Measurements from ENCODE around the gene KCNQ1OT1. TPM values are rescaled to one million over a fixed set of nuclear protein-coding genes. Genes with fewer than 3 reads are reported as not detected.

KCNQ1OT1 gene
- total RNA-seq, 1 experiment from 2014 or later = 2.4 TPM

DNA sequence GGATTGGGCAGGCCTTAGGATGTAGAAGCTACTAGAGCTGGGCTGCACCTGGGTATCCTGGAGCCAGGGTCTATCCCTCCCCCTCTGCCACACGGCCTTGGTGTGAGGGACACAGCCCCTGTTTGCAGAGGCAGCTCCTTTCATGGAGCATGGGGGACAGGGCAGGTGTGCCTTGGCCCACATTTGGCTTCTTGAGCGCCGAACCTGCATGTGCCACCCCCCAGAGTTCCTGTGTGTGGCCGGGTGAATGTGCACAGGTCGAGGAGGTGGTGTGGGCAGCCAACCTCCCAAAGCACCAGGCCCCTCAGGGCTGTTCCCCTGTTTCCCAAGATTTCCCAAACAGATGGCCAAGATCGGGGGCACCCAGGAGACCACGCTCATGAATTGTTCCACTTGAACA, 7.9 kb upstream of the KCNQ1OT1 start:
- CTCF ChIA-PET = interaction anchor here (2.0 kb wide), 1 partner anchor 15 kb away, joined by 15 read pairs; no protein-coding TSS in a partner anchor
- no peak overlapping the region for H3K4me3 Mint-ChIP-seq
- H3K9me3 Mint-ChIP-seq = peaks cover 35% of the 10 kb centered on the region
- H3K27me3 Mint-ChIP-seq (ENCODE audit: low read depth) = peaks cover 96% of the 10 kb centered on the region
- DNase-seq (ENCODE audit: low spot score) (no peak), ATAC-seq (no peak)
- peaks cover 18% of the 10 kb centered on the region for H3K4me1 Mint-ChIP-seq
- peaks cover 27% of the 10 kb centered on the region for H3K36me3 Mint-ChIP-seq
- TF ChIP-seq JUN (CRISPR knock-in tag; IDR thresholded peaks at IDR 0.05) (no peak), NR3C1 (CRISPR knock-in tag; conservative IDR thresholded peaks at IDR 0.05; ENCODE audit: low read depth) (no peak), ESRRA (CRISPR knock-in tag; IDR thresholded peaks at IDR 0.05; ENCODE audit: borderline replicate concordance) (no peak), ZBTB21 (CRISPR knock-in tag; IDR thresholded peaks at IDR 0.05; ENCODE audit: borderline replicate concordance) (no peak), ETV6 (CRISPR knock-in tag; IDR thresholded peaks at IDR 0.05) (no peak), FOXP1 (CRISPR knock-in tag; IDR thresholded peaks at IDR 0.05; ENCODE audit: borderline replicate concordance) (no peak), ZNF423 (CRISPR knock-in tag; IDR thresholded peaks at IDR 0.05) (no peak), SOX15 (CRISPR knock-in tag; IDR thresholded peaks at IDR 0.05) (no peak), RELA (CRISPR knock-in tag; IDR thresholded peaks at IDR 0.05; ENCODE audit: borderline replicate concordance) (no peak), NFE2L1 (CRISPR knock-in tag; IDR thresholded peaks at IDR 0.05) (no peak), MYBL2 (CRISPR knock-in tag; IDR thresholded peaks at IDR 0.05) (no peak), ZNF263 (CRISPR knock-in tag; IDR thresholded peaks at IDR 0.05; ENCODE audit: low read depth) (no peak), FOXJ3 (CRISPR knock-in tag; IDR thresholded peaks at IDR 0.05; ENCODE audit: borderline replicate concordance) (no peak), GABPB1 (CRISPR knock-in tag; IDR thresholded peaks at IDR 0.05) (no peak)
- TF ChIP-seq, protein P1, sequence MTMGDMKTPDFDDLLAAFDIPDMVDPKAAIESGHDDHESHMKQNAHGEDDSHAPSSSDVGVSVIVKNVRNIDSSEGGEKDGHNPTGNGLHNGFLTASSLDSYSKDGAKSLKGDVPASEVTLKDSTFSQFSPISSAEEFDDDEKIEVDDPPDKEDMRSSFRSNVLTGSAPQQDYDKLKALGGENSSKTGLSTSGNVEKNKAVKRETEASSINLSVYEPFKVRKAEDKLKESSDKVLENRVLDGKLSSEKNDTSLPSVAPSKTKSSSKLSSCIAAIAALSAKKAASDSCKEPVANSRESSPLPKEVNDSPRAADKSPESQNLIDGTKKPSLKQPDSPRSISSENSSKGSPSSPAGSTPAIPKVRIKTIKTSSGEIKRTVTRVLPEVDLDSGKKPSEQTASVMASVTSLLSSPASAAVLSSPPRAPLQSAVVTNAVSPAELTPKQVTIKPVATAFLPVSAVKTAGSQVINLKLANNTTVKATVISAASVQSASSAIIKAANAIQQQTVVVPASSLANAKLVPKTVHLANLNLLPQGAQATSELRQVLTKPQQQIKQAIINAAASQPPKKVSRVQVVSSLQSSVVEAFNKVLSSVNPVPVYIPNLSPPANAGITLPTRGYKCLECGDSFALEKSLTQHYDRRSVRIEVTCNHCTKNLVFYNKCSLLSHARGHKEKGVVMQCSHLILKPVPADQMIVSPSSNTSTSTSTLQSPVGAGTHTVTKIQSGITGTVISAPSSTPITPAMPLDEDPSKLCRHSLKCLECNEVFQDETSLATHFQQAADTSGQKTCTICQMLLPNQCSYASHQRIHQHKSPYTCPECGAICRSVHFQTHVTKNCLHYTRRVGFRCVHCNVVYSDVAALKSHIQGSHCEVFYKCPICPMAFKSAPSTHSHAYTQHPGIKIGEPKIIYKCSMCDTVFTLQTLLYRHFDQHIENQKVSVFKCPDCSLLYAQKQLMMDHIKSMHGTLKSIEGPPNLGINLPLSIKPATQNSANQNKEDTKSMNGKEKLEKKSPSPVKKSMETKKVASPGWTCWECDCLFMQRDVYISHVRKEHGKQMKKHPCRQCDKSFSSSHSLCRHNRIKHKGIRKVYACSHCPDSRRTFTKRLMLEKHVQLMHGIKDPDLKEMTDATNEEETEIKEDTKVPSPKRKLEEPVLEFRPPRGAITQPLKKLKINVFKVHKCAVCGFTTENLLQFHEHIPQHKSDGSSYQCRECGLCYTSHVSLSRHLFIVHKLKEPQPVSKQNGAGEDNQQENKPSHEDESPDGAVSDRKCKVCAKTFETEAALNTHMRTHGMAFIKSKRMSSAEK (CRISPR knock-in tag; IDR thresholded peaks at IDR 0.05; ENCODE audit: borderline replicate concordance) = no peak
- TF ChIP-seq, protein P2, sequence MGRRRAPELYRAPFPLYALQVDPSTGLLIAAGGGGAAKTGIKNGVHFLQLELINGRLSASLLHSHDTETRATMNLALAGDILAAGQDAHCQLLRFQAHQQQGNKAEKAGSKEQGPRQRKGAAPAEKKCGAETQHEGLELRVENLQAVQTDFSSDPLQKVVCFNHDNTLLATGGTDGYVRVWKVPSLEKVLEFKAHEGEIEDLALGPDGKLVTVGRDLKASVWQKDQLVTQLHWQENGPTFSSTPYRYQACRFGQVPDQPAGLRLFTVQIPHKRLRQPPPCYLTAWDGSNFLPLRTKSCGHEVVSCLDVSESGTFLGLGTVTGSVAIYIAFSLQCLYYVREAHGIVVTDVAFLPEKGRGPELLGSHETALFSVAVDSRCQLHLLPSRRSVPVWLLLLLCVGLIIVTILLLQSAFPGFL (CRISPR knock-in tag; IDR thresholded peaks at IDR 0.05; ENCODE audit: borderline replicate concordance) = no peak
- TF ChIP-seq, protein P3, sequence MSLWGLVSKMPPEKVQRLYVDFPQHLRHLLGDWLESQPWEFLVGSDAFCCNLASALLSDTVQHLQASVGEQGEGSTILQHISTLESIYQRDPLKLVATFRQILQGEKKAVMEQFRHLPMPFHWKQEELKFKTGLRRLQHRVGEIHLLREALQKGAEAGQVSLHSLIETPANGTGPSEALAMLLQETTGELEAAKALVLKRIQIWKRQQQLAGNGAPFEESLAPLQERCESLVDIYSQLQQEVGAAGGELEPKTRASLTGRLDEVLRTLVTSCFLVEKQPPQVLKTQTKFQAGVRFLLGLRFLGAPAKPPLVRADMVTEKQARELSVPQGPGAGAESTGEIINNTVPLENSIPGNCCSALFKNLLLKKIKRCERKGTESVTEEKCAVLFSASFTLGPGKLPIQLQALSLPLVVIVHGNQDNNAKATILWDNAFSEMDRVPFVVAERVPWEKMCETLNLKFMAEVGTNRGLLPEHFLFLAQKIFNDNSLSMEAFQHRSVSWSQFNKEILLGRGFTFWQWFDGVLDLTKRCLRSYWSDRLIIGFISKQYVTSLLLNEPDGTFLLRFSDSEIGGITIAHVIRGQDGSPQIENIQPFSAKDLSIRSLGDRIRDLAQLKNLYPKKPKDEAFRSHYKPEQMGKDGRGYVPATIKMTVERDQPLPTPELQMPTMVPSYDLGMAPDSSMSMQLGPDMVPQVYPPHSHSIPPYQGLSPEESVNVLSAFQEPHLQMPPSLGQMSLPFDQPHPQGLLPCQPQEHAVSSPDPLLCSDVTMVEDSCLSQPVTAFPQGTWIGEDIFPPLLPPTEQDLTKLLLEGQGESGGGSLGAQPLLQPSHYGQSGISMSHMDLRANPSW (CRISPR knock-in tag; conservative IDR thresholded peaks at IDR 0.05; ENCODE audit: low read depth) = no peak
- TF ChIP-seq, protein P4, sequence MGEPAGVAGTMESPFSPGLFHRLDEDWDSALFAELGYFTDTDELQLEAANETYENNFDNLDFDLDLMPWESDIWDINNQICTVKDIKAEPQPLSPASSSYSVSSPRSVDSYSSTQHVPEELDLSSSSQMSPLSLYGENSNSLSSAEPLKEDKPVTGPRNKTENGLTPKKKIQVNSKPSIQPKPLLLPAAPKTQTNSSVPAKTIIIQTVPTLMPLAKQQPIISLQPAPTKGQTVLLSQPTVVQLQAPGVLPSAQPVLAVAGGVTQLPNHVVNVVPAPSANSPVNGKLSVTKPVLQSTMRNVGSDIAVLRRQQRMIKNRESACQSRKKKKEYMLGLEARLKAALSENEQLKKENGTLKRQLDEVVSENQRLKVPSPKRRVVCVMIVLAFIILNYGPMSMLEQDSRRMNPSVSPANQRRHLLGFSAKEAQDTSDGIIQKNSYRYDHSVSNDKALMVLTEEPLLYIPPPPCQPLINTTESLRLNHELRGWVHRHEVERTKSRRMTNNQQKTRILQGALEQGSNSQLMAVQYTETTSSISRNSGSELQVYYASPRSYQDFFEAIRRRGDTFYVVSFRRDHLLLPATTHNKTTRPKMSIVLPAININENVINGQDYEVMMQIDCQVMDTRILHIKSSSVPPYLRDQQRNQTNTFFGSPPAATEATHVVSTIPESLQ (CRISPR knock-in tag; IDR thresholded peaks at IDR 0.05) = no peak
- TF ChIP-seq, protein P5, sequence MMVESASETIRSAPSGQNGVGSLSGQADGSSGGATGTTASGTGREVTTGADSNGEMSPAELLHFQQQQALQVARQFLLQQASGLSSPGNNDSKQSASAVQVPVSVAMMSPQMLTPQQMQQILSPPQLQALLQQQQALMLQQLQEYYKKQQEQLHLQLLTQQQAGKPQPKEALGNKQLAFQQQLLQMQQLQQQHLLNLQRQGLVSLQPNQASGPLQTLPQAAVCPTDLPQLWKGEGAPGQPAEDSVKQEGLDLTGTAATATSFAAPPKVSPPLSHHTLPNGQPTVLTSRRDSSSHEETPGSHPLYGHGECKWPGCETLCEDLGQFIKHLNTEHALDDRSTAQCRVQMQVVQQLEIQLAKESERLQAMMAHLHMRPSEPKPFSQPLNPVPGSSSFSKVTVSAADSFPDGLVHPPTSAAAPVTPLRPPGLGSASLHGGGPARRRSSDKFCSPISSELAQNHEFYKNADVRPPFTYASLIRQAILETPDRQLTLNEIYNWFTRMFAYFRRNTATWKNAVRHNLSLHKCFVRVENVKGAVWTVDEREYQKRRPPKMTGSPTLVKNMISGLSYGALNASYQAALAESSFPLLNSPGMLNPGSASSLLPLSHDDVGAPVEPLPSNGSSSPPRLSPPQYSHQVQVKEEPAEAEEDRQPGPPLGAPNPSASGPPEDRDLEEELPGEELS (CRISPR knock-in tag; IDR thresholded peaks at IDR 0.05) = no peak
- POLR2A ChIA-PET = no interaction called here
- no peak overlapping the region for H3K27ac Mint-ChIP-seq
